GM23338 (cell line): Measurements from ENCODE around the gene ID2.

Experiments
- CREB1 ChIP-seq: fragments of 250-450 bp; sonication (Bioruptor Pico); IDR thresholded peaks from 2 replicates; pipeline ENCODE4 v1.5.0; 2020; ENCODE audit warnings: low read depth, mild to moderate bottlenecking, moderate library complexity
- CTCF ChIP-seq, 2 experiments: fragments of 200-600 bp in 1 of 2; sonication (generic) in 1 of 2; conservative IDR thresholded peaks; 2 replicates each; pipeline versions ENCODE4 v1.5.1 to v1.6.1; 2016 to 2017; ENCODE audit warnings: antibody characterized with exemption in 2 of 2, low read depth in 2 of 2, mild to moderate bottlenecking in 2 of 2, moderate library complexity in 1 of 2
- EZH2phosphoT487 ChIP-seq: fragments of 200-600 bp; sonication (generic); IDR thresholded peaks from one replicate; pipeline ENCODE4 v1.8.1; 2018; ENCODE audit warnings: antibody characterized with exemption; ENCODE audit not compliant: unreplicated experiment
- POLR2AphosphoS5 ChIP-seq: IDR thresholded peaks from 2 replicates; pipeline ENCODE4 v1.6.1; 2016; ENCODE audit warnings: antibody characterized with exemption, low read depth
- REST ChIP-seq: IDR thresholded peaks from one replicate; pipeline ENCODE4 v1.6.1; 2018; ENCODE audit warnings: antibody characterized with exemption; ENCODE audit not compliant: unreplicated experiment

GRCh38 chr2:8661235-8661634, 20.6 kb upstream of the ID2 start:
- TF ChIP-seq EZH2phosphoT487 (no peak), CTCF (conservative IDR thresholded peaks at IDR 0.05; ENCODE audit: low read depth in 2 of 2) (no peak), POLR2AphosphoS5 (no peak), REST (no peak), CREB1 (CRISPR knock-in tag) (no peak)
